HG03460 (cell line): ENCODE data around the gene GLRA3.
"Not testable (repeated sequence)": the region's sequence is repeated elsewhere in the genome, so short reads cannot be mapped to it uniquely, and the experiment has no call there.

ENCODE experiments used
- ATAC-seq: cut with Tn5 transposase; IDR thresholded peaks from one replicate; pipeline ENCODE4 v1.9.1; 2021; ENCODE audit not compliant: unreplicated experiment

Gene GLRA3

GRCh38 chr4:174669270-174669669 is 159.8 kb downstream of the GLRA3 start:
- no peak for ATAC-seq

GRCh38 chr4:174665799-174666198 is 163.2 kb downstream of the GLRA3 start:
- ATAC-seq, result no peak

GRCh38 chr4:174663216-174663615 is 165.8 kb downstream of the GLRA3 start:
- ATAC-seq, result no peak

DNA sequence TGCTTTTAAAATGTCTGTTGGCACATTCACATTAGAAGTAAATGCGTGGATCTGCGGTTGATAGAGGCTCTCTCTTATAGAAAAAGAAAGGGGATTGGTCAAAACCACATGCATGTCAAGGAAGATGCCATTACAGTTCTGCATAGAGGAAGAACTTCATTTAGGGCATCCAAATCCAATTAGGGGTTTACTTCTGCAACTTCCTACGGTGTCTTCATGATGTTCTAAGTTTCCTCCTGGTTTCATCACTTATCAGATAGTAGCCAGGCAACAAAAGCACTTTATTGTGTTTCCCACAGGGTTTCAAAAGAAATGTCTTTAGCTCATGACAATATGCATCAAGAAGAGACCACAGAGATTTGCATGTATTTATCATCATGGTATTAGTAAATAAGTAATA is 170.8 kb downstream of the GLRA3 start:
- no peak for ATAC-seq

- ATAC-seq, result no peak
Observed at GRCh38 chr4:174657472-174657871, 171.6 kb downstream of the GLRA3 start.

GRCh38 chr4:174654634-174655033 is 174.4 kb downstream of the GLRA3 start:
- ATAC-seq, result no peak

DNA sequence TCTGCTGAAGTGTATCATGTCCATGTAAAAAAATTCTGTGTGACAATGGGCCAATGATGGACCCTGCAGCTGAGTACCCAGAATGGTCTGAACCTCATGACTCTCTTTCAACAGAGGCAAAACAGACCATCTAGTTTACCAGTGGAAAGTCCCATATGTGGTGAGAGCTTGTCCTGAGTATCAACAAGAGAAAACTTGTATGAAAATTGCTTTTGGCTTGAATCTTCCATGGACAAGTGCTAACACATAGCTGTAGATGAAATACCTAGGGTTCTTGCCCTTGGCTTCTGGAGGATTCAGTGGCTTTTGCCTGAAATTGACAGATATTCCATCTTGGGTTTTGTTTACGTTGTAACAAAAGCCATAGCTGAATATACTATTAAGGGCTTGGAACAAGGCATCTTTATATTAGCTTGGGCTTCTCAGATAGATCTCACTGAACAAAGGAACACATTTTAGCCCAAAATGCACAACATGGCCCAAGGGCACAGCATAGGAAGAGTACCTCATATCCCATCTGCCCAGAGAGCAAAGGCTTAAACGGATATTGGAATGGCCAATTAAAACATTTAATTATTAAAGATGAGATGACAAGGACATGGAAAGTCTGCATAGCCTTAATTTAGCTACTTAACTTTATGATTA is 178.2 kb downstream of the GLRA3 start:
- no peak for ATAC-seq

DNA sequence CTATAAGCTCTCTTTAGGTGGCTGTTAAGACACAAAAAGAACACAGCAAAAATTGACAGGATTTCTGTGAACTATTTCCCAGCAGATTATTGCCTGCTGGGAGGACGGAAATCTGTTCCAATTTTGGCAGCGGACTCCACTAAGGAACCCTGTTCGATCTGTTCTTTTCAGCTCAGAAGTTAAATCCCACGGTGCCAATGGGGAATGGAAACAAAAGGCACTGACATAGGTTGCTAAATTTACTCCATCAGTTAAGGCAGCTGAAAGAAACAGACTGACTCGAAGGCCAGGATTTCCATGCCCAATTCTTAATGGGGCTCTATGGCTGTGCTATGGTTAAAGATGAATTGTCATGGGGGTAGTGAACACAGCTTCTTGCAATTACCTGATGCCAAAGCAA is 180.2 kb downstream of the GLRA3 start:
- no peak for ATAC-seq

DNA sequence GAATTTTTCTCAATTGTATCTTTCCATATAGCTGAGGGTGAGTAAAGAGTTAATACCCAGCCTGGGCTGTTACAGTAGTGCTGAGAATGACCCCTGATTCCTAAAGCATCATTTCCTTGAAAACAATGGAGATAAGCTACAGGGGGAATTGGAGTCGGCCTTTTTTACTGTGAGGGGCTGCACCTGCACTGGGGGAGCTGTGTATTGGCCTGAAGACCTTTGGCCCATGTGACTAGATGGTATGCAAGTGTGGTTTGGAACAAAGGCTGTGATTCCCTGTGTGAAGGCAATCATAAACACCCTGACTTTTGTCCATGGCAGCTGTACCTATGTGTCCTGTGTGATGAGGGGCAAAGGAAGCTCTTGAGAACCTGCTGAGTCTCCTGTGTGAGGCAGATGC is 182.7 kb downstream of the GLRA3 start:
- ATAC-seq, result no peak

GRCh38 chr4:174640146-174640545 is 188.9 kb downstream of the GLRA3 start:
- ATAC-seq, result no peak

DNA sequence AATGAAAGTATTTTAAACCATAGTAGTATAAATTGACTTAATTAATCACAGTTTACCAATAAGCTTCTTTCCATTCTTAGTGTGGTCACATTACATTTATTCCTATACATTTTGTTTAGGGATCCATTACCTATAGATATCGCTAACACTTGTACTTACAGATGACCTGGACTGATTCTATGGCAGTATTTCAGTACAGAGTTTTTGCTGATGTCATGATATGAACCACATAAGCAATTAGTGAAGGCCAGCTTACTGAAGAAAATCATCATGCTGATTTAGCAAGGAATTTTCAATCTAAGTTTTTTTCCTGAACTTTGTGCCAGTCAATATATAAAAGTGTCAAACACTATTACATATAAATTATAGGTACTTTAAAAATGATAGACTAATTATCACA is 193.3 kb downstream of the GLRA3 start:
- no peak for ATAC-seq

GRCh38 chr4:174633399-174633798 is 195.6 kb downstream of the GLRA3 start:
- ATAC-seq, result no peak

DNA sequence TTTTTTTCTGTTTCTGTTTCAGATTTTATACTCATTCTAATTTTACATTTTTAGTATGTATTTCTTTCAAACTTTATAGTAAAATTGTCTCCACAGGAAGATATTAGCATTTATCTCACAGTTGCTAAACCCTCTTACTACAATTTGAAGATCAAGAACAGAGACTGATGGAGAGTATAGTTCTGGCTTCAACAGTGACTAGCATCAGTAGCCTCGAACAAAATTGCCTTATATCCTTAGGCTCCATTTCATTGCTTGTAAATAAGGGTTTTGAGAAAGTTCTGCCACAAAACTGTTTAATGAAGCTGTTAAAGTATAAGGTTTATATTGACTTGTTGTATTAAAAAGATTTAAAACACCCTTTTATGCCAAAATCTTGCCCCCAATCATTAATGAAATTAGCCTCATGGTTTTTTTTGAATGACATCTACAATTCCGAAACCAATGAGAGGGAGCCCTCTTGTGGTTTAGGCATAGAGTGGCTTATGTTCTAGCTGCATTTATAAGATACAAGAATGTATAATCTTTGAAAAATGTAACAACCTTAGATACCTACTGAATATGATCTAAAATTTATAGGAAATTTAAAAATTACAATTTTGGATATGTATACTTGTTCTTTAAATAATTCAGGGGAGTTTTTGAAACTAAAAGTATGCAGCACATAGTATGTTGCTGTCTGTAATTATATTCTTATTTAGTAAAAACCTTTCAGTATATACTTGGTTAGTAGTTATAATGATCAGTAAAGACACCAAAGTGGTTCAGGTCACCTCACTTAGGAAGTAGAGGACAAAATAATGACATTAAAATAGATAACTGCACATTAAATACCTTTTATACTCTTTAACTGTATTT is 196.9 kb downstream of the GLRA3 start:
- peak; percentile 63 for ATAC-seq

DNA sequence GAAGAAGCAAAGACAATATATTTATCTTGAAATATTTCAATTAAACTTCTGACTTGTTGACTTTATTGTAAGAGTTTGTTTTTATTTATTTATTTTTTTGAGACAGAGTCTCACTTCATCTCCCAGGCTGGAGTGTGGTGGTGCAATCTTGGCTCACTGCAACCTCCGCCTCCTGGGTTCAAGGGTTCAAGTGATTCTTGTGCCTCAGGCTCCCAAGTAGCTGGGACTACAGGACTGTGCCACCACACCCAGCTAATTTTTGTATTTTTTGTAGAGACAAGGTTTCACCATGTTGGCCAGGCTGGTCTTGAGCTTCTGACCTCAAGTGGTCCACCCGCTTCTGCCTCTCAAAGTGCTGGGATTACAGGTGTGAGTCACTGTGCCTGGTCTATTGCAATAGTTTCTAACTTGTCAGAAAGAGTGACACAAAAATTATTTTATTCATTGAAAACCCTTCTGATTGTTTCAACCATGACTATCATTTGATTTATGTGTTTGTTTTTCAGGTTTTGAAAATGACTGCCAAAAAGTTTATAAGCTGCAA is 199.1 kb downstream of the GLRA3 start:
- not testable (repeated sequence) for ATAC-seq

- ATAC-seq, result no peak
Observed at GRCh38 chr4:174629265-174629664, 199.8 kb downstream of the GLRA3 start.

DNA sequence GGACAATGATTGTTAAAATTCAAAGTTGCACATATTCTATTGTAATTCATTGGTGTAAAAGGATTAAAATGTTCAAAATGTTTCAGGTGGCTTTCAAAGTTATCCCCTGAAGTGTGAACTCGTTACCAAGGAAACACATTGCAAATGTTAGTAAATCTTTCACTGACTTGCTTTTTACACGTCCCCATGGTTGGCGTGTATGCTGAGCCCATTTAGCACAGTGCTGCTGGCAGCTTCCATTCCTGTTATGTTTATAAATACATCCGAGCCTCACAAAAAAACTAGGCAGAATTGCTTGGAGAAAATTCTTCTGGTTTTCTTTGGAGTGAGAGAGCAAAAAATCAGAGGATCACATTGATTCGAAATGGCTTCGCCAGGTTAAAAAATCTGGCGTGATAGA is 200.9 kb downstream of the GLRA3 start:
- ATAC-seq, result no peak

DNA sequence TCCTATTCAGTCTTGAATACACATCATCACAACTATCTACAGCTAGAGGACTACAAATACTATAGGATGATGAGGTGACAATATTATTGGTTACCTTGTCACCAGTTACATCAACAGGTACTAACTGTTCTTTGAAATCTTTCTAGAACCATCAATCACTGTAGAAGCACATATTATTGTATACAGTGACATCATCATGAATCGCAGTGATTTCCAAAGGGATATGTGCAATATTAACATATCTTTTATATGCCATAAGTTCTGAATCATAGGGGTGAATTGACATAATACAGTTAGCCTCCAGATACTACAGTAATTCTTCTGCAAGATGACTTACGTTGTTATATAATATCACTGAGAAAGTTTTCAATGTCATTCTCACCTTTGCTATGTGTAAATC is 201.6 kb downstream of the GLRA3 start:
- no peak for ATAC-seq

DNA sequence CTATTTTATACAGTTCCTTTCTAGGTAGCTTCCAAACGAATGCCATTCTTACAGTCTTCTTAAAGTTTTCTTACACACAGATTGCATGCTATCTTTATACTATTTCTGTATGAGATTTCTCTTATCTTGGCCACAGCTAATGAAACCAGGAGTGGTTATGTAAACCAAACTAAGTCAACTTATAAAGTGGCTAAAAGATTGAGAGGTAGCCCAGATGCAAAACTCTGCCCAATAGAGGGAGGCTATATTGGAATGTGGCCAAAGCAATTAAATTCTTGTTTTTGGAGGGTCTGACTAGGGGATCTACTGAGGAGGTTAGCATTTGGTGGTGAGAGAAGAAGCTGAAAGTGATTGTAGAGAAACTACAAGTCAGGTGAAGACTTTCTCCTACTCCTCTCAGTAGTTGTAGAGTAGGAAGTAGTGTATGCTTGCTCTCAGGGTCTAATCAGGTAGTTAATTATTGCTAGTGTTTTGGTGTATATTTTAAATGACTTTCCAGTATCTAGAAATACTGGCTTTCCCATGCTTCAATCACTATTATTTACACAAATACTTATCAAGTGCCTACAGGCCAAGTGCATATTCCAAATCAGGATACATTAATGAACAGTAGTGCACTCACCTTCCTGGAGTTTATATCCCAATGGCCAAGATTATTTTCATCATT is 202.6 kb downstream of the GLRA3 start:
- ATAC-seq, result no peak

GRCh38 chr4:174616661-174617060 is 212.4 kb downstream of the GLRA3 start:
- ATAC-seq, result no peak

DNA sequence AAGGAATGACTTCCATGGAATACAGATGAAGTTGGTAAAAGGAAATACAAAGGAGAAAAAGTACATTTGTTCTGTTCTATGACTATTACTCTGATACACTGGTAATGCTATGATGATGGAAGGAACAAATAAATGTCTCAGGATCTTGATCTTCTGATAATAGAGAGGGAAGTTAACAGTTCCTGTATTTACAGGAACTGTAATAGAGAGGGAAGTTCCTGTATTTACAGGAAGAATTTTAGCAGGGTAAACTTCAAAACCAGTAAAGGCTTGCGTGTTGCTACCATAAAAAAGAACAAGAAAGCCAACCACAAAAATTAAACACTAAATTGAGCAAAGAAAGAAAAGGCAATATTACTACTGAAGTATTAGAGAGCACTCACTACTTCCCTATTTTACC is 215.1 kb downstream of the GLRA3 start:
- ATAC-seq, result no peak

GRCh38 chr4:174611792-174612191 is 217.3 kb downstream of the GLRA3 start:
- no peak for ATAC-seq

DNA sequence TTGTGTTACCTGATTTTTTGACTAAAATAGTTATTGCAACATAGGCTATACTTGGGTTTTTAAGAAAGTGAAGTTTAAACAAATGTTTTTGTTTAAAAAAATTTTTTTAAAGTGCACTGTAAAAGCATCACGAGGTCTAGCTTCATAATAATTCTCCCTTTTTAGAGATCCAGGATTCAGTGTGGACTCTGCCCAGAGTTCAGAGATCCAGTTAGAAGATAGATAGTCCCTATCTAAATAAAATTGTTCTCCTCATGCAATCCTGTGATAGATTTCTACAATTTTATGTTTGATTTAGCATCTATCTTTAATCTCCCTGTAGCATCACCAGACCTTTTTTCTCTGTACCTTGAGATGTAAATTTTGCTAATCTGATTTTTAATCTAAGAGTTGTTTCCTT is 221.3 kb downstream of the GLRA3 start:
- no peak for ATAC-seq
